HUES6 (cell line): ENCODE measurements around the gene PRMT5.

Experiments
- H3K27ac ChIP-seq: 2 replicates; pipeline ENCODE4 v1.7.0; 2013; ENCODE audit warnings: low read depth, mild to moderate bottlenecking, low read length, inconsistent platforms
- H3K27me3 ChIP-seq: 2 replicates; pipeline ENCODE4 v1.6.1; 2013; ENCODE audit warnings: low read length; ENCODE audit not compliant: control insufficient read depth, insufficient read depth
- H3K36me3 ChIP-seq: 2 replicates; pipeline ENCODE4 v1.6.1; 2013; ENCODE audit warnings: low read length; ENCODE audit not compliant: control insufficient read depth, insufficient read depth
- H3K4me1 ChIP-seq: 2 replicates; pipeline ENCODE4 v1.6.1; 2013; ENCODE audit warnings: low read length; ENCODE audit not compliant: control insufficient read depth, insufficient read depth
- H3K4me3 ChIP-seq: 2 replicates; pipeline ENCODE4 v1.5.1; 2013; ENCODE audit warnings: low read depth, low read length
- H3K9ac ChIP-seq: one replicate; pipeline ENCODE4 v1.6.1; 2013; ENCODE audit warnings: mild to moderate bottlenecking, low read length
- H3K9me3 ChIP-seq: 2 replicates; pipeline ENCODE4 v1.6.1; 2013; ENCODE audit warnings: low read depth, low read length; ENCODE audit not compliant: control insufficient read depth, insufficient read depth

PRMT5 gene

DNA sequence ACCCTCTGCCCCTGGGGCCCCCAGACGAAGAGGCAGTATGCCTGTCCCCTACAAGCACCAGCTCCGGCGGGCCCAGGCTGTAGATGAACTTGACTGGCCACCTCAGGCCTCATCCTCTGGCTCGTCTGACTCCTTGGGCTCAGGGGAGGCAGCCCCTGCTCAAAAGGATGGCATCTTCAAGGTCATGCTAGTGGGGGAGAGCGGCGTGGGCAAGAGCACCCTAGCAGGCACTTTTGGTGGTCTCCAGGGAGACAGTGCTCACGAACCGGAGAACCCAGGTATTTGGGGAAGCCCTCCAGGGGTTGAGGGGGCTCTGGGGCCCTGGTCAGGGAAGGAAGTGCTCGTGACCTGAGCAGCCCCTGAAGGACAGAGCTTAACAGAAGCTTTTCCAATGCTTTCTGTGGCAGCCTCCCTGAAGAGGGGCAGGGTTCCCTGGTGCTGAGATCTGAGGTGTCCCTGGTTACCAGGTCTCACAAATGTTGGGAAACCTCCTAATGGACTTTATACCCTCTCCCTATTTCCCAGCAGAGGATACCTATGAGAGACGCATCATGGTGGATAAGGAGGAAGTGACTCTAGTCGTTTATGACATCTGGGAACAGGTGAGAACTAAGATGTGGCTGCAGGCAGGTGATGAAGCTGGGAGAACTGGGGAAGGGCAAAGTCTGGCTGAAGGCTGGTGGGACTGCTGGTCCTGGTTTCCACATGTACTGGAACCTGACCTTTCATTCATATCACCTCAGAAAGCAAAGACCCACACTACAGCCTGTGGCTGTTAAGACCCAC, 44.2 kb downstream of the PRMT5 start:
- Histone ChIP-seq H3K9me3 (no peaks in the 10 kb centered on the region), H3K4me1 (peaks cover 29% of the 10 kb centered on the region), H3K36me3 (no peaks in the 10 kb centered on the region), H3K4me3 (no peak overlapping the region), H3K9ac (no peak overlapping the region), H3K27ac (no peak overlapping the region), H3K27me3 (peaks cover 30% of the 10 kb centered on the region)

GRCh38 chr14:22884076-22884737, 45.0 kb downstream of the PRMT5 start:
- Histone ChIP-seq H3K27ac (no peak overlapping the region), H3K4me3 (no peak overlapping the region), H3K36me3 (no peaks in the 10 kb centered on the region), H3K4me1 (peaks cover 29% of the 10 kb centered on the region), H3K27me3 (peaks cover 30% of the 10 kb centered on the region), H3K9me3 (no peaks in the 10 kb centered on the region), H3K9ac (no peak overlapping the region)

DNA sequence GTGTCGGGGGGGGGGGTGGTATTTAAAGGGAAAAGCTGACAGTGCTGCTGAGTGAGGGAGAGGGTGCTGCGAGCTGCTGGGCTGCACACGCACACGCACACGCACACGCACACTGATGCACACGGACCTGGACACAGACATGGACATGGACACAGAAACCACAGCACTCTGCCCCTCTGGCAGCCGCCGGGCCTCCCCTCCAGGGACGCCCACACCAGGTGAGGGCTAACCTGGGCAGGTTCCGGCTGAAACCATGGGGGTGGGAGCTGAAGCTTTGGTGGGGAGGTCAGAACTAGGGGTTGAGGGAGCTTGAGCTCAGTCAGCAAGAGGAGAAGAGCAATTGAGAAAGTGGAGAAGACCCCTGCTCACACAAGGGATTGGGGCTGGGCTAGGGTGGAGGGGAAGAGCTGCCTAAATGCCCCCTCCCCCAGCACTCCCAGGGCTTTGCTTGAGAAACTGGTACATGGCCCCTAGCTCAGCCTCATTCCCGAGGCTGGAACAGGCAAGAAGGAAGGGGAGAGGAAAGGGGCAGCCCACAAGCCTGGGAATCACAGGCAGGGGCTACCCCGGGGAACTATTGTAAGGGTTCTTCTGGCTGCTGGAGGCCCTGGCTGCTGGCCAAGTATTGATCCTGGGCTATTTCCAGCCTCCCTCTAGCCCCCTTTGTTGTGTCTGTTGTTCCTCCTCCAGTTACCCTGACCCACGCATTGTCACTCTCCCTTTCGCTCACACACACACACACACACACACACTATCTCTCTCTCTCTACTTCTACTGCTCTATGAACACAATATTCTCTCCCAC, 45.8 kb downstream of the PRMT5 start, which contains the start of gene REM2:
TSS of gene REM2 (plus strand) at position 50 of the 804 bp plus-strand sequence. CDS start at position 116, 66 bp downstream.
- Histone ChIP-seq H3K9ac (peak within 1 kb of the TSS; percentile 48), H3K27me3 (peaks cover 30% of the 10 kb centered on the region), H3K27ac (no peak within 1 kb of the TSS)

DNA sequence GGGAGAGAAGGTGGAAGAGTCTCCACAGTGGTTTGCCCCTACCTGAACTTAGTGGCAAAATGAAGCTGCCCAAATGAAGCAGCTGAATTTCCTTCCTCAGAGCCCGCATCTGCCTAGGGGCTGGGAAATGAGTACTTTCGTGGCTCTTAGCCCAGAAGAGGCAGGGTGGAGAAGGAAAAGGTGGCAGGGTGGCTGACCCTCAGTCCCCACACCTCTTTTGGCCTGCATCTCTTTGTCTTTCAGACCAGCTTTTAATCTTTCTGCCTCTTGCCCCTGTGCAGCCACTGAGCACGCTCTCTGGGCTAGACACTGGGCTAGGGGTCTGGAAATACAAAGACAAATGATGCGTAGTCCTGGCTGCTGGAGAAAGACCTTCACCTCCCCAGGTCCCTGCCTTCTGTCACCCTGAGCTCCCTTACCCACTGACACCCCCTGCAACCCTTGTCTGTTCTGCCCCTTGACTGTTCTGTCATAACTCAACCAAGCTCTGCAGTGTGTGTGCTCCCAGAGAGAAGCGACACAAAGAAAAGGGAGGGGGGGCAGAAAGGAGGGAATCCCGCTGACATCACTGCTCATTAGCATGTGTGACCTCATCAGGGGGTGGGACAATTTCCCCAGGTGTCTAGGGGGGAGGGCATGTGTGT, 46.5 kb downstream of the PRMT5 start:
- Histone ChIP-seq H3K36me3 (no peaks in the 10 kb centered on the region), H3K4me1 (peaks cover 26% of the 10 kb centered on the region), H3K9ac (no peak overlapping the region), H3K27me3 (peaks cover 30% of the 10 kb centered on the region), H3K9me3 (no peaks in the 10 kb centered on the region), H3K4me3 (peak overlapping the region; percentile 53), H3K27ac (no peak overlapping the region)

More for the DNA sequence above, 45.8 kb downstream of the PRMT5 start, which contains the start of gene REM2:
- H3K4me3 ChIP-seq = peak within 1 kb of the TSS; percentile 53
- peaks cover 29% of the 10 kb centered on the region for H3K4me1 ChIP-seq
- H3K9me3 ChIP-seq = no peaks in the 10 kb centered on the region
- H3K36me3 ChIP-seq = no peaks in the 10 kb centered on the region

DNA sequence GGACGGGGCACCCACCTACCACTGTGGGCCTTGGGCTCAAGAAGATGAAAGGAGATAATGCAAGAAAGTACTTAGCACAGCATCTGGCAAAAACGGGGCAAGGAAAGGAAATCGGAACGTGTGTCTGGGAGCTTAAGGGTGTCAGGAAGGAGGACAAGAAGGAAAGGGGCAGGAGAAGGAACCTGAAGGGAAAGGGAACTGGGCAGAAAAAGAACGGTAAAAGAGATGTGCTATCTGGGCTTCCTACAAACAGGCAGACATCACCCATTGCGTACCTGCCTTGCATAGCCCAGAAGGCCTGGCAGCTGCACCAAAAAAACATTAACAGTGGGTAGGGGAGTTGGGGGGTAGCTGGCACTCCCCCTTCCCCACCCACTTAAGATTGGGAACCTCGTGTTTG, 47.1 kb downstream of the PRMT5 start:
- Histone ChIP-seq H3K36me3 (0 out of 2 replicates have a peak, but pooled peaks cover under 1% of the 10 kb centered on the region), H3K9ac (no peak overlapping the region), H3K4me3 (peak overlapping the region; percentile 53; the same call in 1 of the 2 replicates), H3K4me1 (peaks cover 25% of the 10 kb centered on the region), H3K27ac (no peak overlapping the region), H3K27me3 (peaks cover 30% of the 10 kb centered on the region), H3K9me3 (no peaks in the 10 kb centered on the region)

GRCh38 chr14:22878271-22879246, 50.6 kb downstream of the PRMT5 start:
- peaks cover 6% of the 10 kb centered on the region; the same call in 1 of the 2 replicates for H3K27me3 ChIP-seq
- peaks cover 24% of the 10 kb centered on the region; the same call in 1 of the 2 replicates for H3K36me3 ChIP-seq
- H3K27ac ChIP-seq = no peak overlapping the region
- peaks cover 13% of the 10 kb centered on the region for H3K4me1 ChIP-seq
- H3K4me3 ChIP-seq = no peak overlapping the region
- H3K9me3 ChIP-seq = no peaks in the 10 kb centered on the region
- no peak overlapping the region for H3K9ac ChIP-seq

DNA sequence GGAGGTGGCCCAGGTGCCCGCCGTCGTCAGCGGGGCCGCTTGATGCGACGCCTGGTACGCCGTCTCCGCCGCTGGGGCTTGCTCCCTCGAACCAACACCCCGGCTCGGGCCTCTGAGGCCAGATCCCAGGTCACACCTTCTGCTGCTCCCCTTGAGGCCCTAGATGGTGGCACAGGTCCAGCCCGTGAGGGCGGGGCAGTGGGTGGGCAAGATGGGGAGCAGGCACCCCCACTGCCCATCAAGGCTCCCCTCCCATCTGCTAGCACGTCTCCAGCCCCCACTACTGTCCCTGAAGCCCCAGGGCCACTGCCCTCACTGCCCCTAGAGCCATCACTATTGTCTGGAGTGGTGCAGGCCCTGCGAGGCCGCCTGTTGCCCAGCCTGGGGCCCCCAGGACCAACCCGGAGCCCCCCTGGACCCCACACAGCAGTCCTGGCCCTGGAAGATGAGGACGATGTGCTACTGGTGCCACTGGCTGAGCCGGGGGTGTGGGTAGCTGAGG, 52.1 kb downstream of the PRMT5 start:
- no peak overlapping the region for H3K27ac ChIP-seq
- no peak overlapping the region for H3K9ac ChIP-seq
- H3K27me3 ChIP-seq = peaks cover 6% of the 10 kb centered on the region; the same call in 1 of the 2 replicates
- no peaks in the 10 kb centered on the region for H3K9me3 ChIP-seq
- no peak overlapping the region for H3K4me3 ChIP-seq
- peaks cover 5% of the 10 kb centered on the region; the same call in 1 of the 2 replicates for H3K4me1 ChIP-seq
- H3K36me3 ChIP-seq = peaks cover 24% of the 10 kb centered on the region; the same call in 1 of the 2 replicates

GRCh38 chr14:22875748-22876319, 53.3 kb downstream of the PRMT5 start:
- no peaks in the 10 kb centered on the region for H3K27me3 ChIP-seq
- no peak overlapping the region for H3K9ac ChIP-seq
- H3K36me3 ChIP-seq = peaks cover 24% of the 10 kb centered on the region; the same call in 1 of the 2 replicates
- no peak overlapping the region for H3K4me3 ChIP-seq
- H3K9me3 ChIP-seq = no peaks in the 10 kb centered on the region
- no peak overlapping the region for H3K27ac ChIP-seq
- peaks cover 7% of the 10 kb centered on the region for H3K4me1 ChIP-seq

- Histone ChIP-seq H3K4me3 (no peak overlapping the region), H3K36me3 (peaks cover 24% of the 10 kb centered on the region; the same call in 1 of the 2 replicates), H3K9ac (no peak overlapping the region), H3K27me3 (no peaks in the 10 kb centered on the region), H3K27ac (no peak overlapping the region), H3K4me1 (peaks cover 14% of the 10 kb centered on the region), H3K9me3 (no peaks in the 10 kb centered on the region)
Measured at GRCh38 chr14:22875003-22875747, 54.0 kb downstream of the PRMT5 start.
